ENCODE measurements around the gene TAF8.

DNA sequence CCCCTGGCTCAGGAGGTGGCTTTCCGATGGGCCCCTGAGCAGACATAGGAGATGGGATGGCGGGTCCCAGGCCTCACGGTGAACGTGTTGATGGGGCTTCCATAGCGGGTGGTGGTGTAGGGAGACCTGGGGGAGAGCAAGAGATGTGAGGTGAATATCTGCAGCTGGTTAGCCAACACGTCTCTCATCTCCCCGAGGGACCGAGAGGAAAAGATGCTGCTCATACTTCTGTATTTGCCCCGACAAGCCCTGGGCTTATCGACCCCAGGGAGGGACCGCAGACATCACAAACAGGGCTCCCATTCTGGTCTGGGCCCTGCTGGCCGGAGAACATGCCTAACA lies 53.4 kb downstream of the TAF8 start:
- no peak for TF ChIP-seq GABPA (IDR thresholded peaks at IDR 0.05; ENCODE audit: low read depth)
- TF ChIP-seq, protein P1, sequence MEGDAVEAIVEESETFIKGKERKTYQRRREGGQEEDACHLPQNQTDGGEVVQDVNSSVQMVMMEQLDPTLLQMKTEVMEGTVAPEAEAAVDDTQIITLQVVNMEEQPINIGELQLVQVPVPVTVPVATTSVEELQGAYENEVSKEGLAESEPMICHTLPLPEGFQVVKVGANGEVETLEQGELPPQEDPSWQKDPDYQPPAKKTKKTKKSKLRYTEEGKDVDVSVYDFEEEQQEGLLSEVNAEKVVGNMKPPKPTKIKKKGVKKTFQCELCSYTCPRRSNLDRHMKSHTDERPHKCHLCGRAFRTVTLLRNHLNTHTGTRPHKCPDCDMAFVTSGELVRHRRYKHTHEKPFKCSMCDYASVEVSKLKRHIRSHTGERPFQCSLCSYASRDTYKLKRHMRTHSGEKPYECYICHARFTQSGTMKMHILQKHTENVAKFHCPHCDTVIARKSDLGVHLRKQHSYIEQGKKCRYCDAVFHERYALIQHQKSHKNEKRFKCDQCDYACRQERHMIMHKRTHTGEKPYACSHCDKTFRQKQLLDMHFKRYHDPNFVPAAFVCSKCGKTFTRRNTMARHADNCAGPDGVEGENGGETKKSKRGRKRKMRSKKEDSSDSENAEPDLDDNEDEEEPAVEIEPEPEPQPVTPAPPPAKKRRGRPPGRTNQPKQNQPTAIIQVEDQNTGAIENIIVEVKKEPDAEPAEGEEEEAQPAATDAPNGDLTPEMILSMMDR (IDR thresholded peaks at IDR 0.05; ENCODE audit: insufficient read depth, low read length): no peak
- no peak for TF ChIP-seq POLR2AphosphoS5 (IDR thresholded peaks at IDR 0.05; ENCODE audit: low read depth)
- no peak for TF ChIP-seq SPI1 (IDR thresholded peaks at IDR 0.05; ENCODE audit: borderline replicate concordance, low read depth)
- TF ChIP-seq, protein P2, sequence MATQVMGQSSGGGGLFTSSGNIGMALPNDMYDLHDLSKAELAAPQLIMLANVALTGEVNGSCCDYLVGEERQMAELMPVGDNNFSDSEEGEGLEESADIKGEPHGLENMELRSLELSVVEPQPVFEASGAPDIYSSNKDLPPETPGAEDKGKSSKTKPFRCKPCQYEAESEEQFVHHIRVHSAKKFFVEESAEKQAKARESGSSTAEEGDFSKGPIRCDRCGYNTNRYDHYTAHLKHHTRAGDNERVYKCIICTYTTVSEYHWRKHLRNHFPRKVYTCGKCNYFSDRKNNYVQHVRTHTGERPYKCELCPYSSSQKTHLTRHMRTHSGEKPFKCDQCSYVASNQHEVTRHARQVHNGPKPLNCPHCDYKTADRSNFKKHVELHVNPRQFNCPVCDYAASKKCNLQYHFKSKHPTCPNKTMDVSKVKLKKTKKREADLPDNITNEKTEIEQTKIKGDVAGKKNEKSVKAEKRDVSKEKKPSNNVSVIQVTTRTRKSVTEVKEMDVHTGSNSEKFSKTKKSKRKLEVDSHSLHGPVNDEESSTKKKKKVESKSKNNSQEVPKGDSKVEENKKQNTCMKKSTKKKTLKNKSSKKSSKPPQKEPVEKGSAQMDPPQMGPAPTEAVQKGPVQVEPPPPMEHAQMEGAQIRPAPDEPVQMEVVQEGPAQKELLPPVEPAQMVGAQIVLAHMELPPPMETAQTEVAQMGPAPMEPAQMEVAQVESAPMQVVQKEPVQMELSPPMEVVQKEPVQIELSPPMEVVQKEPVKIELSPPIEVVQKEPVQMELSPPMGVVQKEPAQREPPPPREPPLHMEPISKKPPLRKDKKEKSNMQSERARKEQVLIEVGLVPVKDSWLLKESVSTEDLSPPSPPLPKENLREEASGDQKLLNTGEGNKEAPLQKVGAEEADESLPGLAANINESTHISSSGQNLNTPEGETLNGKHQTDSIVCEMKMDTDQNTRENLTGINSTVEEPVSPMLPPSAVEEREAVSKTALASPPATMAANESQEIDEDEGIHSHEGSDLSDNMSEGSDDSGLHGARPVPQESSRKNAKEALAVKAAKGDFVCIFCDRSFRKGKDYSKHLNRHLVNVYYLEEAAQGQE (IDR thresholded peaks at IDR 0.05; ENCODE audit: insufficient replicate concordance, low read depth): no peak
